HG03575 (cell line): Measurements from ENCODE around the gene KLK11.
"Not testable (repeated sequence)": the region's sequence is repeated elsewhere in the genome, so short reads cannot be mapped to it uniquely, and the experiment has no call there.

Experiments
- ATAC-seq: cut with Tn5 transposase; IDR thresholded peaks from one replicate; pipeline ENCODE4 v1.9.1; 2021; ENCODE audit not compliant: unreplicated experiment, insufficient number of reproducible peaks, low FRiP score; ENCODE audit errors: extremely low read depth

KLK11 gene

DNA sequence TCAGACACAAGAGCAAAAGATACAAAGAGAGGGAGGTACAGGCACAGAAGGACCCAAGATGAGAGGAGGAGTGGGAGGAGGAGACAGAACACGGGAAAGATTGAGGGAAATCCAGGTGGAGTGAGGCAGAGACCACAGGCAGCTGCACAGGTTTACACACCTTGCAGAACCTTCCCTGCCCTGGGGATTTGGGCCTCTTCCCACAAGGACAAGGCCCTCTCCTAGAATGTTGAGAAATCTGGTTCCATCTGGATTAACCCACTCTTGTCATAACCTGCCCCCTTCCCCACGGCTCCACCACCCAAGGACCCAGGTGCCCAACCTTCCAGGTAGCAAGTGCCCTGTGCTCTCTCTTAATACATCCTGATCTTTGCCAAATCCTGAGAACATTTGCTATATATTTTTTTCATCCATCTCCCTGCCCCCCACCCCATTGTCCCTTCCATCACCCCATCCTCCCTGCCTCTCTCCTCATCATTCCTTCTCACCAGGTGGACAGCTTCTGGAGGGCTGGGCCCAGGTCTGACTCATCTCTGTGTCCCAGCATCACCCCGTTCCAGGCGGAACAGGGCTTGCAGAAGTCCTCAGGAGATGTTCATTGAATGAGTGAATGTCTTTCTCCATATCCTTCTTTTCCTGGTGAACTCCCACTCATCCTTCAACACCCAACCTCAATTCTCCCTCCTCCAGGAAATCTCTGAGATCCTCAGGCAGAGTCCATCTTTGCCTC lies 16.2 kb downstream of the KLK11 start:
- no peak for ATAC-seq

DNA sequence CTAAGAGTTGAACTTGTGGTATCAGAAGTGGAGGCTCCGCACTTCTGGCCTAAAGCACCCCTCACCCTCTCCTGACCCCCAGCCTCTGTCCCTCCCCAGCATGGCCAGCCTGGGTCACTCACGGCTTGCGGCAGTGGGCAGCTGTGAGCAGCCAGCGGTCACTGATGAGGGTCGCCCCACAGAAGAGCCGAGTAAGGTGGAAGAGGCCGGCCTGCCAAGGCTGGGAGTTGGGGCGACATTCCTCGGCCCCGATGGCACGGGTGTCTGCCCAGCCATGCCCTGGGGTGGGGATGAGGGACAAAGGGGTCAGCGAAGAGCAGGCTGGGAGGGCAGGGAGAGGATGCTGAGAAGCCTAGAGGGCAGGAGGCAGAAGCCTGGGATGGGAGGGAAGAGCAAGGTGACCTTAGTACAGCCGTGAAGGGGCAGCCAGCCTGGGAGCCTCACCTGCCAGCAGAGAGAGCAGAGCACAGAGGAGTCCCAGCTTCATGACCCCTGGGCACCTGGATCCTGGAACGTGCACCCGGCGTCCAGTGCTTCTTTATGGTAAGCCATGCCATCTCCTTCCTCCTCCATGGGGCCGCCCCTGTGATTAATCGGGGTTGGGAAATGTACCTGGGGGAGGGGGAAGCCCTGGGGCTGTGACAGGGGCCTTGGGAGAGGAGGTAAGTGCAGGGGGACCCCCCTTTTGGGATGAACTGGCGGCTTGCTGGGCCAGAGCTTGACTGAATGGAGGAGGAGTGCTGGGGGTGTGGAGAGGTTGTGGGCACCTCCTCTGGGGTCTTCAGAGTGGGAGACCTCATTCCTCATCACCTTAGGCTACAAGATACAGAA lies 17.1 kb downstream of the KLK11 start:
- no peak for ATAC-seq

DNA sequence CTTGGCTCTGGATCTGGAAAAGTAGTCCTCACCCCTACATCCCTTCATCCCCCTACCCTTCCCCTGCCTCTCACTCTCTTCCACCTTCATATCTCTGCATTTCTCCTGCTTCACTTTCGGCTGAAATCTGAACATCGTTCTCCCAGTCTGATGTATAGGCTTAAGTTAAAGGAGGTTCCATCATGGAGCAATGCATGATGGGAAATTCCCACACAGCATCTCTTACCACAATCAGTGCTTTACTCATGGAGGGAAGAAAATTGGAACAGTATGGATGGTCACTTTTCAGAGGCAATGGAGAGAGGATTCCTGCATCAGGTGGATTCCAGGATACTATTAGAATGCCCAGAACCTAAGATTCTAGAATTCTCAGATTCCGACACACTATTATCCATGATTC lies 18.9 kb downstream of the KLK11 start:
- no peak for ATAC-seq

DNA sequence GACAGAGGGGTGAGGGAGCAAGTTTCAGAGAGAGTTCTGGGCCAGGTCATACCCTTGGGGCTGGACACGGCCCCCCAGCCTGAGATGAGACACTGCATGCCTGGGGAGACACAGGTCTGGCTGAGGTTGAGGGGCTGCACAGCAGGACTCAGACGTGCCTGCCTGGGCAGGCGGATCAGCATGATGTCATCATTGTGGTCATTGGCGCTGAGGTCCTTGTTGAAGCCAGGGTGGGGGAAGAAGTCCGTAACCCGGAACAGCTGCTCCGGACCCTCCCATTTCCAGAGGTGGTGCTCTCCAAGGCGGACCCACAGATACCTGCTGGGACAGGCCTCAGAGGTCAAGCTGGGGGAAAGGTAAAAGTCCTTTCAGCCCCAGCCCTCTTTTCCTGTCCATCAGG lies 20.0 kb downstream of the KLK11 start:
- no peak for ATAC-seq

DNA sequence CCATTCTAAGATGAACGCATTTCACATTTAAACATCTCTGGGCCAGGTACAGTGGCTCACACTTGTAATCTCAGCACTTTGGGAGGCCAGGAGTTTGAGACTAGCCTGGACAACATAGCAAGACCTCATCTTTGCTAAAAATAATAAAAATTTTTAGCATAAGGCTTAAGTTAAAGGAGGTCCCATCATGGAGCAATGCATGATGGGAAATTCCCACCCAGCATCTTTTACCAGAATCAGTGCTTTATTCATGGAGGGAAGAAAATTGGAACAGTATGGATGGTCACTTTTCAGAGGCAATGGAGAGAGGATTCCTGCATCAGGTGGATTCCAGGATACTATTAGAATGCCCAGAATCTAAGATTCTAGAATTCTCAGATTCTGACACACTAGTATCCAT lies 21.2 kb downstream of the KLK11 start:
- ATAC-seq, result no peak

DNA sequence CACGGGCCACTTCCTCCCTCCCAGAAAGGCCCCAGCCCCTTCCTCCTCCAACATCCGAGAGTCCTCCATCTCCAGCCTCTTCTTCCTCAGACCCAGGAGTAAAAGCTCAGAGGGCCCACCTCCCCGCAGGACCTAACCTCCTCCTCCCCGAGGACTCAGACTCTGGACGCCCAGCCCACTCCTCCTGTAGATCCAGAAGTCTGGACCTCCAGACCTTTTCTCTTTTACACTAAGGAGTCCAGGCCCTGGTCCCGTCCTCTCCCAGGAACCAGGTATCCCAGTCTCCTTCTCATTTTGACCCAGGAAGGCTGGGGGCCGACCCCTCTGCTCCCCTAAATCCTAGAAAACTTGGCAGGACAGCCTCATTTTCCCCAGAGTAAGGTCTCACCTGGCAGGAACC lies 23.1 kb downstream of the KLK11 start:
- no peak for ATAC-seq

DNA sequence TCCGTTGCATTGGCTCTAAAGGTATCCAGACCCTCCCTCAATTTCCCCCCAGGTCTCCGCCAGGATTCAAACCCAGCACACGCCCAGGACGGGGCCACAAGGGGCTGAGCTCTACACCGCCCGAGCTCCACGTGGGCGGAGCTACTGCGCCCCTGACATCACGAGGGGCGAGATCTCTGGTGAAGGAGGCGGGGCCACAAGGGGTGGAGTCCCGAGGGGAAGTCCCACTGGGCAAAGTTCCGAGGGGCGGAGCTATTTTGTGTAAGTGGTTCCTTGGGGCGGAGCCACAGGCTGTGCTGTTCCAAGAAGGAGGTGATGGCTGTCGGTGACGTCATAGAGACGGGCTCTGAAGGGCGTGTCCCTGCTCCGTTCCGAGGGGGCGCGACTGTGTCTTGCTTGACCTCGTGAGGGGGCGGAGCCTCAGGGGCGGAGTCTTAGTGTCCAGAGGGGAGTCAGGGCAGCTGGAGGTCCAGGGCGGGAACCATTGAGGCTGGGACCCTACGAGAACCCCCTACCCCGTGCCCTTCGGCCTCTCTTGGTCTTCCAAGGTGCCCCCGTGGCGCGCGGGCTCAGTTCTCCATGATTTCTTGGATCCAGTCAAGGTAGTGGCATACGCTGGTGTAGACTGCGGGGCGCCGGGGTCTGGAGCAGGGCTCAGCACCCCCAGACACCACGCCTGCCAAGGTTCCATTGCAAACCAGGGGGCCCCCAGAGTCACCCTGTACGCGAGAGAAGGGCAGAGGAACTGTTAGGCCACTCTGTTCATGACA lies 23.7 kb downstream of the KLK11 start:
- no peak for ATAC-seq

DNA sequence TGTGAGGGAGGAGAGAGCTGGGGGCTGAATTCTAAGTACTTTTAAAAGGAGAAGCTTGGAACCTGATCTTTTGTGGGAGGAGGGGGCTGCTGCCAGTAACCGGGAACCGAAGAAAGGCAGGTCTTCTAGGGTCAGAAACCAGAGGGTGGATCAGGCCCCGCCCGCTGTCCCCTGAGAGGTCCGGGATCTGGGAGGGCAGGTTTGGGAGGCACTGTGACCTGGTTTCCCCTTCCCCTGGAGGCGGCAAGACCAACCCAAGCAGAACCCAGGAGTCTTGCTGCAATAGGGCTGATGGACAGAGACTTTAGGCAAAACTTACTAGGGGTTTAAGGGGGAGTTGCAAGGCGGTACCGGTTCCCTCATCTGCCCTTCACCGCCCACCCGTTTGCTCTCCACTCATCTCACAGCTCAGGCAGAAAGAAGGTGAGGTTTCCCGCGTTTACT lies 24.3 kb downstream of the KLK11 start:
- ATAC-seq, result no peak

DNA sequence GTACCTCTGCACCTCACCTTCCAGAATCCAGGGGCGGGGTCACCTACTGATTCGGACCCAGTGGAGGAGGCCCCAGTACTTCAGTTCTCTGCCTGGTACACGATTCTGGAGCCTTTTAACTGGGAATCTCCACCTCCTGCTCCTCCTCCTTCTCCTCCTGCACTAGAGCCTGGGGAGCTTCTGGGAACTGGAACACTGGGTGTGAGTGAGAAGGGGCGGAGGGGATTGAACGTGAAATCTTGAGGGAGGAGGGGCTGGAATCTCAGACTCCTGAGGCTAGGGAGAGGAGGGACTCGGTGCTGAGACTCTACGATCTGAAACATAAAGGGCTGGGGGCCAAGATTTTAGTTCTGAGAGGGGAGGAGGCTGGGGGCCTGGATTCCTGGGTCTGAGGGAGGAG lies 24.9 kb downstream of the KLK11 start, which contains the start of gene KLK8:
Gene KLK8, minus strand, starts transcription at position 90 of the 400 bp plus-strand sequence. CDS start 437 bp downstream, outside the sequence.
- no peak for ATAC-seq

DNA sequence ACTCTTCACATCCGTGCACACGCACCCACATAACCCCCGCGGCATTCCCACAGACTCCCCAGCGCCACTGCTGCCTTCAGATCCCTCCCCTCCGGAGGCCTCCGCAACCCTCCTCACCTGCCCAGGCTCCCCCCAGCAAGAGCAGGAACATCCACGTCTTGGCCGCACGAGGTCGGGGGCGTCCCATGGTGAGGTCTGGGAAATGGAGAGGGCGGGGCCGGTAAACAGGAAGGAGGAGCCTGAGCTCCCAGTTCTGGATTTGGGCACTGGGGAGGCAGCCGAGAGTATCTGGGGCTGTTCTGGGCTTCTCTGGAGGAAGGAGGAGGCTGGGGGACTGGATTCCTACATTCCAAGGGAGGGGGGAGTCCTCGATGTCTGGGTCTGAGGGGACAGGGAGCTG lies 25.4 kb downstream of the KLK11 start:
- no peak for ATAC-seq

DNA sequence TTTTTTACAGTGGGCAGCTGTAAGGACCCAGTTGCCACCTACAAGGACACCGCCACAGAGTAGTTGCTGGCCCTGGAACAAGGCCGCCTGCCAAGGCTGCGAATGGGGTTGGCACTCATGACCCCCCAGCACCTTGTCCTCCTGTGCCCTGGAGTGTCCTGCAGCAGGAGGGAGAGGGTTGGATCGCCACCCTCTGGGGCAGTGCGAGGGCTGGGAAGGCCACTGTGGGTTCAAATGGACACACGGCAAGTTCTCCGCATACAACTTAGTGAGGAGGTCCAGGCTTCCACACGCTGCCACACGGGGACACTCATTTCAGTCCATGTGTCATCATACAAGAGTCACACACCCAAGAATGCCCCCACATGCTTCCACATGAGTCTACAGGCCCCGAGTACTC lies 26.0 kb downstream of the KLK11 start:
- no peak for ATAC-seq

DNA sequence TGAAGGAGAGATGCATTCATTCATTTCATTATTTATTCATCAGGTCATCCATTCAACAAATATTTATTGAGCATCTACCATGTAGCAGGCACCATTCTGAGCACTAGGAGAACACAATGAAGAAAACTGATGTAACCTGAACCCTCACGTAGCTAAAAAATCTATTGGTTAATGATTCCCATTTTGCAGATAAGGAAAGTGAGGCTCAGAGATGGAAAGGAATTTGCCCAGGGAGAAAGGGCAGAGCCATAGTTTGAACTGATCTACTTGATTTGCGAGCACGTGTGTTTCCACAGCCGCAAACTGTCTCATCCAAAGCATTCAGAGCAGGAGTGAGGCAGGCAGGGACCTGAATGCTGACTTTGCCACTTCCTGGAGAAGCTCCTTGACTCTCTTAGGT lies 27.7 kb downstream of the KLK11 start:
- no peak for ATAC-seq

DNA sequence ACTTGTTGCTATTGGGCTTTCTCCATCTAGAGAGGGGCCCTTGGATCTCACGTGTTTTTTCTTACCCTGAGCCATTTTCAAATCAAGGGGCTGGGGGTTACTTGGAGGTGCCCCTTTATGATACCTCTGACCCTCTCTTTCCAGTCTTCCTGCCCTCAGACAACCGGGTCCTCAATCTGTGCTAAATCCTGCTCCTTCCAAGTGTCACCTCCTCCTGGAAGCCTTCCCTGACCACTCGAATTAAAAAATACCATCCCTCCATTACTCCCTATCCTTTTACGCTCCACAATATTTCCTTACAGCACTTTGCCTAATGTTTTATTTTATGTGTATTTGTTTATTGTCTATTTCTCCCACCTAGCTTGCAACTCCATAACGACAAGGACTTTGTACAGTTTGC lies 28.4 kb downstream of the KLK11 start:
- ATAC-seq, result no peak

DNA sequence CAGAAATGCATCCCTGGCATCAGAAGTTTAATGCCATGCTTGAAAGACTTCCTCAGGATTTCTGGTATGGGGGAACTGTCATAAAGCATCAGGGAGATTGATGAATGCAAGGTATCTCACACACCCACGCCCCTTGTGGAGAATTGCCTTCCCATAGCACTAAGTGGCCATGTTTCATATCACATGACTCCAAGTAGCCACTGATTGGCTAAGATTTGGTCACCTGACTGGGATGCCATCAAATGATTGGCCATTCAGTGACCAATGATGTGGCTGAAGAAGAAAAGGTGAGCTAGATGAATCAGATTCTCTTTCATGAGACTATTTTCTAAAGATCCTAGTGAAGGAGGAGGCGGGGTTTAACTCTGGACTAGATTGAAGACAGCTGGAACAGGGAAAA lies 32.3 kb downstream of the KLK11 start:
- ATAC-seq, result no peak

DNA sequence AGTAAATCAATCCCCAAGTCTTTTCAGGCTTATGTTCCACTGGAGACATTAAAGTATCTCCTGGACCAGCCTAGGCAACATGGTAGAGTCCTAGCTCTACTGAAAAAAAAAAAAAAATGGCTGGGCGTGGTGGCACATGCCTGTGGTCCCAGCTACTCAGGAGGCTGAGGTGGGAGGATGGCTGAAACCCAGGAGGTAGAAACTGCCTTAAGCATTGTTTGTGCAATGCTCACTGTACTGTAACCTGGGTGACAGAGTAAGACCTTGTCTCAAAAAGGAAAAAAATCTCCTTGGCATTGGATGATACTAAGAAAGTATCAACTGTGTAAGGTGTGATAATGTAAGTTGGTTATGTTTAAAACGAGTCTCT lies 33.8 kb downstream of the KLK11 start:
- ATAC-seq, result no peak

DNA sequence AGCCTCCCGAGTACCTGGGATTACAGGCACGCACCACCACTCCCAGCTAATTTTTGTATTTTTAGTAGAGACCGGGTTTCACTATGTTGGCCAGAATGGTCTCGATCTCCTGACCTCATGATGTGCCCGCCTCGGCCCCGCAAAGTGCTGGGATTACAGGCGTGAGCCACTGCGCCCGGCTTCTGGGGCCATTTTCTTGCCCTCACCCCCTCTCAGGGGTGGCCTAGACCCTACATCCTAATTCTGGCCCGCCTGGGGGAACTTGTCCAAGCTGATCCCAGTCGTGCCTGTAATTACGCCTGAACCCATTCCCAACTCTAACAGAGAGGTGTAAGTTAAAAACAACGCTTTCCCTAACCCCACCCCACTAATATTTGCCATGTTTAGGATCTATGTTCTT lies 42.0 kb downstream of the KLK11 start:
- not testable (repeated sequence) for ATAC-seq

DNA sequence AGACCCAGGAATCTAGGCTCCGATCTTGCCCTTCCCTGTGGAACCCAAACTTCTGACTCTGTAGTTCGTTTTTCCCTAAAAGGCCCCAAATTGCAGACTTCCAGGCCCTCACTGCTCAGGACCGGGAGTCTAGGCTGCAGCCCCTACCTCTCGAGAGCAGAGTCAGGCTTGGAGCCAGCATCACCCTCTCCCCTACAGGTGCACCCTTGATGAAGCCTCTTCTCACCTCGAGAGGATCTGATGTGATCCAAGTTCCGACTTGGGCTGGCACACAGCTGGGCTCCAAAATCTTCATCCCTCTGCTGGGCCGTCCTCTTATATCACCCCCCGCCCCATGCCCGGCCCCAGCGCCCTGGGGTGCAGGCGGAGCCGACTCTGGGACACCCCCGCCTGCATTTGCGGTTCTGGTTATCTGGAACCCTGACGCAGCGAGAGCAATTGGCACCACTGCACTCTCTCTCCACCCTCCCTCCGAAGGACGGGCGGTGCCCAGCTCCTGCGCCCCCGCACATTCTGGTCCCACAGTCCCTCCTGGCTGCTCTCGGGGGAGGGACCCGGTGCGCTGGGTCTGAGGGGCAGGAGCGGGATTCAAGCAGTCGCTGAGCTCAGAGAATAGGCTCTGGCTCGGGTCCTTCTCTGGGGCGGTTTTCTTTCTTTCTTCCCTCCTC lies 42.7 kb downstream of the KLK11 start, which contains the start of gene KLK7:
Gene KLK7, minus strand, starts transcription at position 293 of the 668 bp plus-strand sequence. CDS start 1,518 bp downstream, outside the sequence.
- ATAC-seq, result no peak

DNA sequence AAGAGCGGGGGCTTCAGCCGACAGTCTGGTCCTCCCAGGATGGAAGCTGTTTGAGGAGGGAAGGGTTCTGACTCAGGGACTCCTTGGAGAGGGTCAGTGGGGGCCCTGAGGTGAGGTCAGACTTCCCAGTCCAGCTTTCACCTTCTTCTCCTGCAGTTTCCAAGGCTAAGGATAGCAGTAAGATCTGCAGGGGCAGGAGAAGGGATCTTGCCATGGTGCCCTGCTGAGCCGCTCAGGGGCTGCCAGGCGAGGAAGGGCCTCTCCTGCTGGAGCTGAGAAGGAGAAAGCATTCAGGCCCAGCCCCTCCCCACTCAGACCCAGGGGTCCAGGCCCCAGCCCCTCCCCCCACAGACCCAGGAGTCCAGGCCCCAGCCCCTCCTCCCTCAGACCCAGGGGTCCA lies 44.2 kb downstream of the KLK11 start:
- no peak for ATAC-seq

DNA sequence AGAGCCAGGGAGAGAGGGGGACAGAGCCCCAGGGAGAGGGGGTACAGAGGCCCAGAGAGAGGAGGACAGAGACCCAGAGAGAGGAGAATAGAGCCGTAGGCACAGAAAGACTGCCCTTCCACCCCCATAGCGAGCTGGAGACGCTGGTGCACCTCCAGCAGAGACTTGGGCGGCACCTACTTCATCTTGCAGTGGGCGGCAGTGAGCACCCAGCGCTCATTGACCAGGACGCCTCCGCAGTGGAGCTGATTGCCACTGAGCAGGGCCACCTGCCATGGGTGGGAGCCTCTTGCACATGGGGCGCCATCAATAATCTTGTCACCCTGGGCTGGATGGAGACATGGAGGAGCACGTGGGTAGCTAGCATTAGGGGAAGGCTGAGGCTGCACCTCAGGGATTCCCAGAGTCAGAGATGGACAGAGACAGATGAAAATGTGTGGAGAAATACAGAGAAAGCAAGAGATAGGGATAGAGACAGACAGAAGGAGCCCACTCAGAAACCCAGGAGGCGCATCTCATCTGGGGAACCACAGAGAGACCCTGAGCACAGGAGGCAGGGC lies 44.7 kb downstream of the KLK11 start:
- no peak for ATAC-seq
